A549 treated with DMSO at 1 μM for 4 hours (cell line): ENCODE data around the gene LCMT1. TPM values are rescaled to one million over a fixed set of nuclear protein-coding genes. Genes with fewer than 3 reads are reported as not detected.

ENCODE experiments used
- total RNA-seq: library from RNA; stranded (reverse); fragments of 200-300 nt; extraction: Qiagen RNA extraction; gene quantifications from 5 replicates; pipeline ENCODE4 v1.2.3, GENCODE V29; 2022; ENCODE audit warnings: low read depth

Gene LCMT1
- total RNA-seq, result 37.6 to 40.4 TPM (median 38.1 TPM) in 5 replicates

DNA sequence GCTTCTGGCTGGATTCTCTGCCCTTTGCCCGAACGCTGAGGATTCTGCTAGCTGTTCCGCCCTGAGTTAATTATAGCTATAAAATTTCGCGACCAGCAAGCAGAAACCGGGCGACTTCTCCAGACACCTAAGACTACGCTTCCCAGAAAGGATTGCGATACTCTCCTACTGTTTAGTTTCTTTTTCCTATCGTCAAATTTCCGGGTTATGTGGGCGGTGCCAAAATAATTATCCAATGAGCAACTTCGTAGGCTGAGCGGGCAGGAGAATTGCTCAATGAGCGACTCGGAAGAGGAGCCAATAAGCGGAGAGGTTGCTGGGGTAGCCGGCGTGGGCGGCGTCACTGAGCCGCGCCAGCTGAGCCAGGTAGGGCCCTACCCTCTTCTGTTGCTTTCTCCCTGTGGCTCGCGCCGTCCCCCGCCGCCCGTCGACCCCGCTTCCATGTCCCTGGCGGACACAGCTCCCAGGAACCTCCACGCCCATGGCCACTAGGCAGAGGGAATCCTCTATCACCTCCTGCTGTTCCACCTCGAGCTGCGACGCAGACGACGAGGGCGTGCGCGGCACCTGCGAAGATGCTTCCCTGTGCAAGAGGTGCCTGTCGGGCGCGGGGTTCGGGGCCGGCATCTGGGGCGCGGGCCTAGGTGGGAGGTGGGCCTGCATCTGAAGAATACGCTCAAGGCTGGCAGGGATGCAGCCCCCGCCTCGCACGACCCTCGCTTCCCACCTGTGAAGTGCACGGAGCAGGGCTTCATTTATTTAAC, at the start of gene LCMT1:
Gene LCMT1, plus strand, starts transcription at position 340 of the 764 bp plus-strand sequence. Its CDS starts 142 bp downstream, at position 482.

Other genes starting within 250 kb of the LCMT1 start
- gene ARHGAP17, start 96.4 kb upstream of the LCMT1 start, total RNA-seq, result 59.1 to 72.8 TPM (median 62.0 TPM) in 5 replicates
- gene AQP8, start 105.2 kb downstream of the LCMT1 start, total RNA-seq, result 0.06 to 0.07 TPM in 2 of 5 replicates, not detected in the others
- gene ZKSCAN2, start 146.1 kb downstream of the LCMT1 start, total RNA-seq, result 2.3 to 3.1 TPM (median 2.5 TPM) in 5 replicates